GM19240 (cell line): Measurements from ENCODE around the gene SPATA17.
"Not testable (repeated sequence)": the region's sequence is repeated elsewhere in the genome, so short reads cannot be mapped to it uniquely, and the experiment has no call there.

Experiments
- DNase-seq: peaks from one replicate; pipeline ENCODE4 v3.0.0; 2011; ENCODE audit warnings: low spot score; ENCODE audit not compliant: insufficient read length

The SPATA17 gene

DNA sequence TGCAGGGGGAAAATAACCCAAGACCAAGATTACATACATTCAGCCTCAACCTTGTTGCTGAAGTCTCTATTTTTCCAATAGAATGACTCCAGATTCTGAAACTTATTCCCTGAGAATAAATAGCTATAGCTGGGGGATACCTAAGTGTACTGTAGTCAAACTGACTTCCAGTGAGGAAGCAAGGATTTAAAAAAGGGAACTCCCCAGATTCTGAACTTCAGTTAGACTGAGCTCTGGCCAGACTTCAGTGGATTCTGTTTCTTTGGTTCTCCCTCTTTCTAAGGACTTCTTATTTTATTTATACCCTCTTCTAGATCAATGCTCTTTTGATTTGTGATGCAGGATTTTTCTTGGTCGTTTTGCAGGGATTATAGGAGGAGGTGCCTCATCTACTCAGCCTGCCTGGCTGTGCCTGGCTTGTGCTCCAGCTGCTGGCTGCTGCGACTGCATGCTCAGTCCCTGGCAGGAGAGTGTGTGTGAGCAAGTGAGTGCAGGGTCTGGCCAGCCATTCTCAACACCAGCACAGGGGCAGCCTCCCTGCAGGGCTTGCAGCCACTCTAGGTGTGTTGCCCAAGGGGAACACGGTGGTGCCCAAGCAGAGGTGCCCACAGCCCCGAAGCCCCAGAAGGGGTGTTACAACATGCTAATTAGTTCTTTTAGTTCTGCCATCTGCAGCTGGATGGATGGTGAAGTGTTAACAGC lies 43.0 kb downstream of the SPATA17 start:
- no peak for DNase-seq

DNA sequence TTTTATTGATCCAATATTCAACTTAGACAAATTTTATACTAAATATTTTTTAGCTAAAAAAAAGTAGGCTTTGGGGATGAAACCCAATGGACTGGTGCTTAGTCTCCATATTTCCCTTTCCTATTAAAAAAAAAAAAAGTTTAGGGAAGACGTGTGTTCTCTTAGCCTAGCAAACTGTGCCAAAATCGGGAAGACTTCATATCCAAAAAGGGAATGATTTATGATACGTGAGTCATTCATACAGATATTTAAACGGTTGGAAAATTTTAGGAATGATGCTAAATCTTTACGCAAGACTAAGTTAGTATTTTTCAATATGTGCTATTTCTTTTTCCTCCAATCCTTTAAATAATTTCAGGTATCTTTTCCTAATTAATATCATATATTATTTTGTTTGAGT lies 50.7 kb downstream of the SPATA17 start:
- no peak for DNase-seq

DNA sequence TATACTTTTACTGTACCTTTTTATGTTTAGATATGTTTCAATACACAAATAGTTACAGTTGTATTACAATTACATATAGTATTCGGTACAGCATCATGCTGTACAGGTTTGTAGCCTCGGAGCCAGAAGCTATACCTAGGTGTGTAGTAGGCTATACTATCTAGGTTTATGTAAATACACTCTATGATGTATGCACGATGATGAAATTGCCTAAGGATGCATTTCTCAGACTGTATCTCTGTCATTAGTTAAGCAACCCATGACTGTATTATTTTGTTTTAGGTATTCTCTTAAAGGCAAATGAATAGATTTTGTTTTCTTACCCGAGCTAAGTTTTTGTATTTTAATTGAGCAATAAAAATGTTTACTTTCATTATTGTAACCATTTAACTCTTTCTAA lies 56.4 kb downstream of the SPATA17 start:
- DNase-seq = no peak

DNA sequence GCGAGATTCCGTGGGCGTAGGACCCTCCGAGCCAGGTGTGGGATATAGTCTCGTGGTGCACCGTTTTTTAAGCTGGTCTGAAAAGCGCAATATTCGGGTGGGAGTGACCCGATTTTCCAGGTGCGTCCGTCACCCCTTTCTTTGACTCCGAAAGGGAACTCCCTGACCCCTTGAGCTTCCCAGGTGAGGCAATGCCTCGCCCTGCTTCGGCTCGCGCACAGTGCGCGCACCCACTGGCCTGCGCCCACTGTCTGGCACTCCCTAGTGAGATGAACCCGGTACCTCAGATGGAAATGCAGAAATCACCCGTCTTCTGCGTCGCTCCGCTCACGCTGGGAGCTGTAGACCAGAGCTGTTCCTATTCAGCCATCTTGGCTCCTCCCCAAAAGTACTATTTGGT lies 65.0 kb downstream of the SPATA17 start:
- DNase-seq = not testable (repeated sequence)

DNA sequence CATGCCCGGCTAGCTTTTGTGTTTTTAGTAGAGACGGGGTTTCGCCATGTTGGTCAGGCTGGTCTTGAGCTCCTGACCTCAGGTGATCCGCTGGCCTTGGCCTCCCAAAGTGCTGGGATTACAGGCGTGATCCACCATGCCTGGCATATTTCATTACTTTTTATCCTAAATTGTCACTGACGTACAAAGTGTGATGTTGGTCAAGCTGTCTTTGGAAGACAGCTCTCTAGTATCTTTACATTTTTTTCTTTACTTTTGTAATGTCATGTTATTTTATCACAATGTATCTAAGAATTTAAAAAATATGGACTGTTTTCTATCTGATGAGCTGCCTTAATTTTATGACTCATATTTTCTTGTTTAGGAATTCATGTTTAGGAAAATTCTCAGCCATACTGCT lies 72.2 kb downstream of the SPATA17 start:
- no peak for DNase-seq

DNA sequence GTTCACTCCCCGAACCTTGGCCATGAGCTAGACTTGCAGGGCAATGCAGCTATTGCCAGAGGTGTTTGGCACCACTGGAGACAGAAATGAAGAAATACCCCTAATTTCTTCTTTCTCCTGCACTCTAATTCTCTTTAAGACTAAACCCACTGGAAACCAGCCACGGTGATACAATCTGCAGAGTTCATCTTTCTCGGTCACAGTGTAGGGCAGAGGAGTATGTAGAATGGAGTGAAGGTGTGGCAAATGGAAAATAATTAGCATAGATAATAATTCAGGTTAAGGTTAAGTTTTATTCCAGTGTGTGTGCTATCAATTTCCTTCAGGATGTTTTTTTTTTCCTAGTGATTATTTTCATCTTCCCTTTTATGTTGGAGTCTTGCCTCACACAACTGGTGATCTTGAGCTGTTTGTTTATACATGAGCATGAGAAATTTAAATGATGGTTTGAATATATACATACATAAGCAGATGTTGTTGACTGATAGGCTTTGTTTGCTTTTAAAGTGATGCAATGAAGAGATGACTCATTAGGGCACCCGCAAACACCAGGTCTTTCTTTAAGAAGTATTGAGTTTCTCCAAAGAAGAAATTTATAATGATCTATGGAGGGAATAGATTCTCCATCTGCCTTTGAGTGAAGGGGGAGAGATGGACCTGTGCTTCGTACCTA lies 81.9 kb downstream of the SPATA17 start:
- no peak for DNase-seq

DNA sequence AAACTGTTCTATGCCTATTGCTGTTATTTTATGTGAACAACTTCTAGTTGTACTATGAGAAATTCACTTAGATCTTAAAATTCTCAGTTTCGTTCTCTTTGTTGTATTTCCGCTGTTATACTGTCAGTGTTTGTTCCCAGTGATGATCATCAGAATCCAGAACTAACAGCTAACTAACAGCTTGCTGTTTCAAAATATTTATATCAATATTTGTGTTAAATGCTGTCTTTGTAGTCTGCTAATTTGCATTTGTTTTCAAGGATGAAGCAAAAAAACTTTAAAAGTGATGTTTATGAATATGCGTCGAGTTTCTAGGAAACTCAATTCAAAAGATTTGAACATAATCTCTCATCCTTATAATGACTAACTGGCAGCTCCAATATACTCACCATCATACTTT lies 84.5 kb downstream of the SPATA17 start:
- DNase-seq = no peak

DNA sequence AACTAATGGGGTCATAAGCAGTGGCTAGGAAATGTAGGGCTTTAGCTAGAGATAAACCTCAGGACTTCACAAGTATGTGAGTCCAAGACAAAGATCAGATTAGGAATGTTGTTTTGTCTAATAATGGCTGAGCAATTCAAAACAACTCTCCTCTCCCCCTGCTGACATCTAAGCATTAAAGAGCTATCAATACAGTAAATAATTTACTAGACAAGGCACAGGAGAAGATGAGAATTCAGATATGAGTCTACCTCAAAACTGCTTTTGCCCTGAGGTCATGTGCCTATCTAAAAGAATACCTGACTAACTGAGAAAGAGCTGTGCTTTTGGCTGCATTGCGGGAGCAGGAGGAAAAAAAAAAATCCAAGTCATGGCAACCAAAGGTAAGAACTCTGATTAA lies 86.8 kb downstream of the SPATA17 start:
- DNase-seq = no peak

DNA sequence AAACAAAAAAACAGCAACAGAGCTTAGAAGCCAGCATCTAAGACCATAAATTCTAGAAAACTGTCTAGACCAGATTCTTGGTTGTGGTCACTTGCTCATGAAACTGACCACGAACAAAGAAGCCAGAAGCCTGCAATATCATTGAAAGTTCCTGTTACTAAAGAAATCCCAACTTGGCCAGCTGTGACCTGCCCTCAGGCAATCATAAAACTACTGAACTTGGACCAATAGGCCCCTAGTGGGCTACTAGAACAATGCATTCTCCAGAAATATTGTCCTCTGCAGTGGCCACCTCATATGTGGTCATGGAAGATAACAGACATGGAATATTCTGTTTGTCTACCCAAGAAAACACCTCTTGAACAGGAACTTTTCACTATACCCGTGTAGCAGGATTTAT lies 87.7 kb downstream of the SPATA17 start:
- DNase-seq = no peak

DNA sequence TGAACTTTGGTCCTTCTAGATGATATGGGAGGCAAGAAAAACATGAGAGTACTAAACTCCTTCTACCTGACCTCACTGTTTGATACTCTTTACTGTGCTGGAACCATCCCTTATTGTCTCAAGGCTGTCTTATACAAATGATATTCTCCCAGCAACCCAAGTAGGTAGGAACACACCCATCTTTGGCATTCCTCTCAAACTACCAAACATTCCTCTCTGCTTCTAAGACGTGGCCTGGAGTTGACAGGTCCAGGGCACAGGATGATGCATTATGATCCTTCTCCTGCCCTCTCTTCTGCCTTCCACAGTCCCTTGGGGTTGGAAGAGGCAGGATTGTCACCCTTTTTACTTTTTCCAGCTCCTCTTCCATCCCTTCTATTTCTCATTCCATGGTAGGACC lies 90.5 kb downstream of the SPATA17 start:
- no peak for DNase-seq

DNA sequence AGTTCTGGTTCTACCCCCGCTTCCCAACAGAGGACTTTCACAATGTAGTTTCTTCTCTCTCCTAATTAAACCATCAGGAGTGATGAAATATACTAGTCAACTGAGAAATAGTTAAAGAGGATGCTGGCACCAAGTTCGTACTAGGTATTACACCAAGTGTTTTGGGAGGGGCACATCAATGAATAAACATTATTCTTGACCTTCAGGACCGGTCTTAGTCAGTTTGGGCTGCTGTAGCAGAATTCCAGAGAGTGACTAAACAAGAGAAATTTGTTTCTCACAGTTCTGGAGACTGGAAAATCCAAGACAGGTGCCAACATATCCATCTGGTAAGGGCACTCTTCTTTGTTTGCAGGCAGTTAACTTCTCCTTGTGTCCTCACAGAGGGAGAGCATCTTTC lies 103.8 kb downstream of the SPATA17 start:
- DNase-seq = no peak

DNA sequence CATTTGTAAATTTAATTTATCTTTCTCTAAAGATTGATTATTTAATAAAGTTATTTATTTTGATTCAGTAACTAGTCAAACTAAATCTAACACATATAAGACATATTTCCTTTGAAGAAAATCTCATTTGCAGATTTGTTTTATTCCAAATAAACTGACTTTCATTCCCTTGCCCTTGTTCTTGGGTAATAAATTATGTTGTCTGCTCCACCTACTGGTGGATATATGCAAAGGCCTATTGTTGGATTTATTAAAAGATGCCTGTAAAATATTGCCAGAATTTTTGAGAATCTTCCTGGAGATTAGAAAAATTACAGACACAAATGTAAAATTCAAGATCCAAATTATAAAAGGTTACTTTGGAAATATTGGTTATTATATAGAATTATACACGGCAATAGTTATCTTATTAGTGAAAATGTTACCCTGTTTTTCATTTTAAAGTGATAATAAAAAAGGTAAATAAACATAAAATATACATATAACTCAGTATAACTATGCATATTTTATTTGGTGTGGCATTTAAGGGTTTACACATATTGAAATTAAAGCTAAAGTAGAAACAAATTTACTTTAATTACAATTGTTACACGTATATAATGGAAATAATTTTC lies 116.1 kb downstream of the SPATA17 start:
- DNase-seq = no peak

DNA sequence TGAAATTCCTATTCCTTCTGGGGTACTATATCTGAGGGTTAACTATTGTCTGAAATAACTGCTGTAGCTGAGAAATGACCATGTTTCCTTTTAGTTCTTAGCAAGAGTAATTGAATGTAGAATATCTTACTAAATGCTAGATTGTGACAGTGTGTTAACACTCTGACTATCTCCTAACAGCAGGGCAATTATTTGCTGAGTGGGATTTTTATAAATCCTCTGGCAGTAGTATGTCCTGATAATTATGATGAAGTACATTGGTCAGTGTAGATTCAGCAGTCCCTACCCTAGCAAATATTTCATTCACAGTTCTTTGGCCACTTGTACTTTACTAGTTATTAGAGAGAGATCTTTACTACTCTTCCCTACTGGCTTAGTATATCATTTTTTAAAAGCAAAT lies 138.6 kb downstream of the SPATA17 start:
- no peak for DNase-seq

DNA sequence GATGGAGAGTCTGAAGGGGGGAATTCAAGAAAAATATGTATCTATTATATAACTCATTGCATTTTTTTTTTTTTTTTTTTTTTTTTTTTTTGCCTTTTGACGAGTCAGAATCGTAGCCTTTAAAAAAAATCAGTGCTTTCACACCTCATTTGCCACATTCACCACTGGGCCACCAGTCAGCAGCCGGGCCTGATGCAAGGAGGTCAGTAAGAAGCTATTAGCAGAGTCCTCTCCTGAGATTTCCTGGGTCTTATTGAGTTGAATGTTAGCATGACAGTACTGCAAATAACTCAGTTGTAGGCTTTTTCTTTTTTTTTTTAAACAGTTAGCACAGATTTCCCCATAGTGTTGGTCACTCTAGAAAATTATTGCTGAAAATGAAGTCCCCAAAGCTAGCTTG lies 139.8 kb downstream of the SPATA17 start:
- DNase-seq = no peak

DNA sequence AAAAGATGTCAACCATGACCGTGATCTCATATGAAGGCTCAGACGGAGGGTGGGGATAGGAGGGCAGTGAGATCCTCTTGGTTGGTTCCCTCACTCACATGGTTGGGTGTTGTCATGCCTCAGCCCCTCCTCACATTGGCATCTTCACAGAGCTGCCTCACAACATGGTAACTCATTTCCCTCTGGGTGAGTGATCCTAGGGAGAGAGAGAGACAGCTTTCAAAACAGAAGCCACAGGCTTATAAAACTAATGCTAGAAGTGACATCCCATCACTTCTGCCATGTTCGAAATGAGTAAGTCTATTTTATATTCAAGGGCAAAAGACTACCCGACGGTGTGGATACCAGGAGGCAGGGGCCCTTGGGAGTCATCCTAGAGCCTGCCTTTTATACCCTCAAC lies 145.5 kb downstream of the SPATA17 start:
- DNase-seq = no peak

DNA sequence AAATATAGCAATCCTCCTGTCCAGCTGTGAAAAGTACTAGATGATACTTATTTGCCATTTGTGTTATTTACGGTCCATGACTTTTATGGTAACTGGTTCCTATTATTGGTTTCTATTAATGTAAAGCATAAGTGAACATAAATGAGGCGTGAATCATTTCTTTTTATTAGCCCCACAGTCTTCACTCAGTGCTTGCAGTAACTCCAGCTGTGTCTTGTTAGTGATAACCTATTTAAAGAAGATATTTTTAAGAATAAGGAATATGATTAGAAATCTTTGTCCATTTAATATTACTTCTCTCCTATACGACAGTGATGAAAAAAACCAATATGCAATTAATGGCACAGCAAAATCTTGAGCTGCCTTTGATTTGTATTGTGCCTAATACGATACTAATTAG lies 149.9 kb downstream of the SPATA17 start:
- no peak for DNase-seq

DNA sequence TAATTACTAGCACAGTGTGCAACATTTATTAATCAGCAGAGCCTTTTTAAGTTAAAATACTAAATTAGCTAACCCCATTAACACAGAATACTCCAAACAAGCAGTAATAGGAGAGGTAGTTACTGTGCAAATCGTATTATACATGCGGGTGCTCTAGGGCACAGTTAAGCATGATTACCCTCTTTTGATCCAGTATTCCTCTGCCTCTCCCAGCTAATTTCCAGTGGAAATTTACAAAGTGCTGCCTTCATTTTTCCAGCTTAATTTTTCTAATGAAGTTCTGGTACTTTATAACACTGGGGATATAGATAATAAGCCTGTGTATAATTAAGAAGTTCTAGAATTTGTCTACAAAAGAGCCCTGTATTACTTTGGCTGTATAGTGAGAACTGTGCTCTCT lies 159.9 kb downstream of the SPATA17 start:
- DNase-seq = no peak

DNA sequence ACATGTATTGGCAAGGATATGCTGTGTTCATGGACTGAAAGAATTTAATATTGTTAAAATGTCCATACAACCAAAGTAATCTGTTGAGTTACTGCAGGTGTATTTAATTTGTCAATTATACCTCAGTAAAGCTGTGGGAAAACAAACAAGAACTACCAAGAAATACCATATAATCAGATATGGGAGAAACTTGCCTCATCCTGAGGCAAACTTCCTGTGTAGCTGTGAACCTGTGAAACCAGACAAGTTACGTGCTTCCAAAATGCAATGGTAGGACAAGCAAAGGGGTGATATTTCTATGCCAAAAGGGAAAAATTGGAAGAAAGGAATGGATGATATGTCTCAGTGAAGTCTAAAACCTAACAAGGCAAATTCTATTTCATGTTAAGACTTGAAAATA lies 174.6 kb downstream of the SPATA17 start:
- no peak for DNase-seq

DNA sequence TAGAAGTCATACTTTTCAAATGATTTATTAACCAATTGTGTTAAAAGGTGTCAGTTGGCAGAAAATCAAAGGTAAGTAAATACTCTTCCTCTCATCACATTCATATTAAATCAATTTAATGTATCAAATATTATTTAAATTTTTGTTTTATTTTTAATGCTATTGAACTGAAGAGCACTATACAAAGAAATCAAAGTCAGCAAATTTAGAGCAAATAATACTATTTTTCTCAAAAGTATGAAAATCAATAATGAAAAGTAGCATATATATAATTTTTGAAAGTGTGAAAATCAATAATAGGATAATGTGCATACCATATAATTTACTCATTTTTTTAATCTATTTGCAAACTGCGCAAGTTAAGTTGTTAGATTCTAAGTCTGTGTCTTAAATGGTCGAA lies 181.0 kb downstream of the SPATA17 start:
- DNase-seq = no peak

DNA sequence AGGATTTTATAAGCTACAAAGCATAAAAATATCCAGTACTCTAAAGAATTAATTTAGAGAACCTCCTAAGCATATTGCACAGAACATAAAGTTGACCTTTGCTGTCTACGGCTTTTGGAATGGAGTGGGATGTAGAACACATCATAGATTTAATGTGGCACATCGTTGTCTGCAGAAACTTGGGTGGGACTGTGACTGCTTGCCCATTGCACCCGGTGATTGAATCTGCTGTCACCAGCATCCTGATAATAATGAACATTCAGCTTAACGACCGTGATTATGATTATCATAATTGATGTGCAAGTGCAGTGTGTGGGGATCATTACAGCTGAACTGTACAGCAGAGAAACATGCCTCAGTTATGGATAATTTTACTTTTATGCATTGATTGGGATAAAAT lies 181.9 kb downstream of the SPATA17 start:
- no peak for DNase-seq

DNA sequence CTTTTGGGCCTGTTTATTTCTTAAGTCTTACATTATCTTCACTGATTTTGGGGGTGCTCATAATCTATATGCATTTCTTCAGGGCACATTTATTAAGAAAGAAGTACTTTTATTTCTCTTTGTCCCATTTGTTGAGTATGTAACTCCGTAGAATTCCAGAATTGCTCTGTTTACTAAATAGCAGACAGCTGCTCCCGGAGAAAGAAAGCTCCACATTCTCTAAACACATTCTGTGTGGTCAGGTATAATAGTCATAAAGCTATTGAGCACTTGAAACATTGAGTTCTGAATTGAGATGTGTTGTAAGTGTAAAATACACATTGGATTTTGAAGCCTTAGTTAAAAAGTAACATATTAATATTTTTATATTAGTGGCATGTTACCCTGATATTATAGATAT lies 206.5 kb downstream of the SPATA17 start:
- no peak for DNase-seq

DNA sequence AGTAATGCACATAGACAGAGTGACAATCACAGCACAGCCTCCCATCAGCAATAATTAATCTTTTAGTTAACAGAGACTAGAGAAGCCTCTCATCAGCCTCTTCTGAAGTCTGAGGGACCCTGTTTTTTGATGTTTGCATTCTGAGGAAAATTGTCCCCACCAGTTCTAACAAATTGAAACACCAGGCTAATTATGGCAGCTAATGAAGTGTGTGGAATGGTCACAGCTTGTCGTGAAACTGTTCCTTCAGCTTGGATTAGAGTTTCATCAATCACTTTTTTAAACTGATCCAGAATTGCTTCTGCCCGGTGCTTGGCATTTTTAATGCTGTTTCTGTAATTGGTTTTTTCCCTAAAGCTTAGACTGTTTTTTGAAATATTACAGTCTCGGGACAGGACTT lies 208.0 kb downstream of the SPATA17 start:
- no peak for DNase-seq

DNA sequence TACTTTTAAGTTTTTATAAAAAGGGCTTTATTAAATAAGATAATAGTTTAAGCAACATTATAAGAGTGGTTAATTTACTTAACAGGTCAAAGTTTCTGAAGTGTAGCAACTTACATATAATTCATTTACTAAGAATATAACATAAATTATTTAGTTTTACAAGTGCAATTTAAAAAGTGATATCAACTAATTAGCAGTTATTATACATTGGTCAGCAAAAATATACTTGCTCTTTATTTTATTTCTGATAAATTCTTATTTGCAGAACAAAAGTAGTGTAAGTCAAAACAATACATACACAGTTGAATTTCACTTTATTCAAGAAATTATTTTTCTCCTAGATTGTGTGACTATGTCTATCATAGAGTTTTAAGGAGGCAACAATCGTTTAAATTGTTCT lies 215.6 kb downstream of the SPATA17 start:
- DNase-seq = no peak
